ENCODE results near the gene USH1C. TPM values are rescaled to one million over a fixed set of nuclear protein-coding genes. Genes with fewer than 3 reads are reported as not detected.

USH1C gene
- total and polyA plus RNA-seq, 12 donors: 0.14 to 16.9 (median 0.85) TPM; not detected in 2

- DNase-seq: no peak
- intact Hi-C loops (cut with DNase I): no loop called here
- H3K9me3 ChIP-seq (replicated peaks in 1 of 3): no peaks in the 10 kb centered on the region
- TF ChIP-seq POLR2A (IDR thresholded peaks at IDR 0.05) (no peak), CTCF (IDR thresholded peaks at IDR 0.05) (no peak)
- H3K36me3 ChIP-seq (replicated peaks in 1 of 2): no peaks in the 10 kb centered on the region
- WGBS, 4 donors: 83 to 92% (median 88%) methylated on average over 4 to 9 of the region's 9 CpGs
- no peaks in the 10 kb centered on the region for H3K4me1 ChIP-seq (replicated peaks in 1 of 2)
- peaks cover 3% of the 10 kb centered on the region for H3K27me3 ChIP-seq
- no peak overlapping the region for H3K27ac ChIP-seq
- no peak overlapping the region for H3K4me3 ChIP-seq
These were observed 14.7 kb upstream of the USH1C start for GRCh38 chr11:17558916-17559315.

DNA sequence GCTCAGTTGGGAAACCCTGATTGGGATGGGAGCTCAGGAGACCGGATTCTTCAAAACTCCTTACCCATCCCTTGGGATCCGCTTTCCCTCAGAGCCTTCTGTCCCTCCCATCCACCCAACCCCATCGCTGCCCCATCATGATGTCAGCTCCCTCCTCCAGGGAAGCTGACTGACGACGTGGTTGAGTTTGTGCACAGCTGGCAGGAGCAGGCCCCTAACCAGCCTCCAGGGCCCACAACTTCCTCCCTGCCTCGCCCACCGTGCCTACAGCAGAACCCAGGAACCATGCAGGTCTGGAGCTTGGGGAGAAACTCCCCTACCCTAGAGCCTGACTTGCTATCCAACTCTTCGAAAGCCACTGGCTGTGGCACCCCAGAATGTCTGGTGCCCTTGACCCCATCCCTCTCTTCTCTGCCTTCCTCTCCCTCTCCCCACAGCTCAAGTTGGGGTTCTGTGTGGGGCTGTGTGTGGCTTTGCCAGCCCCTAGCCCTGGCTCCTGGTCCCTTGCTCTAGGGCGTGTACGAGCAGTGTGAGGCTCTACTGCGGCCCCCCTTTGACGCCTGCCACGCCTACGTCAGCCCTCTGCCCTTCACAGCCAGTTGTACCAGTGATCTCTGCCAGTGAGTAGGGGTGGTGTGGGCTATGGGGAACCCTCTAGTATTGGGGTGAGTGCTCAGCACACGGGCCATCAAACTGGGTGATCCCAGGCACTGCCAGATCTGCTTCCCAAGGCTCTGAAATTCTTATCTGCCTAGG is 14.0 kb upstream of the USH1C start:
- intact Hi-C loops (cut with DNase I): no loop called here
- Histone ChIP-seq H3K9me3 (replicated peaks in 1 of 3) (no peaks in the 10 kb centered on the region), H3K27me3 (peaks cover 3% of the 10 kb centered on the region), H3K27ac (no peak overlapping the region), H3K36me3 (replicated peaks in 1 of 2) (no peaks in the 10 kb centered on the region), H3K4me3 (no peak overlapping the region), H3K4me1 (replicated peaks in 1 of 2) (no peaks in the 10 kb centered on the region)
- WGBS, 4 donors: 79 to 89% (median 85%) methylated on average over 7 to 15 of the region's 15 CpGs
- TF ChIP-seq CTCF (IDR thresholded peaks at IDR 0.05) (no peak), POLR2A (IDR thresholded peaks at IDR 0.05) (no peak)
- DNase-seq: no peak

DNA sequence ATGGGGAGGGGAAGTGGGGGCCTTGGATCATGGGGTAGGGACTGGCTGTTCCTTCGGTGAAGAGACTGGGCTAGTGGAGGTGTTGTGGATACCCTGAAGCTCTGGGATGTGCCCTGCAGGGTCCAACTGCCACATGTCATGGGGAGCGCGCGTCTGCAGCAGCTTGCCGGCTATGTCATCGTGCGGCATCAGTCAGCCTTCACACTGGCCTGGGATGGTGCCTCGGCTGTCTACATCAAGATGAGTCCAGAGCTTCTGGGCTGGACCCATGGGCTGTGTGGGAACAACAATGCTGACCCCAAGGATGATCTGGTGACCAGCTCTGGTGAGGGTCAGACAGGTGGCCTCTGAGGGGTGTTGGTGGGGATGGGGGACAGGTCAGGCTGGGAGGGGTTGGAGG is 12.8 kb upstream of the USH1C start:
- intact Hi-C loops (cut with DNase I): no loop called here

DNA sequence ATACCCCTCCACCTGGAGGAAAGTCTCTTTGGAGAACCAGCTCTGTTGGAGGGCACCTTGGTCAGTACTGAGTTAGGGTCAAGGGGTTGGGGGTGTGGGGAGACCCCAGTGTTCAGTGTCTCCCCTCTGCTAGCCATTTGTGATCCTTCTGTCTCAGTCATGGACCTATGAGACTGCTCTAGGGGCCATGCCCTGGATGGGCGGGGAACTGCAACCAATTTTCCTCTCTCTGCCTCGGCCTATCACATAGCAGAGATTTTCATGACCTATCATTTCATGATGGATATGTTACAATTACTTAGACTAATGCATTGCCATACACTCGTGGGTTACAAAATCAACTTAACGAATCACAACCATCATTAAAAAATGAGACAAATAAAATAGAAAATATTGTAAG is 10.3 kb upstream of the USH1C start:
- Histone ChIP-seq H3K27ac (no peak overlapping the region), H3K4me3 (no peak overlapping the region), H3K4me1 (replicated peaks in 1 of 2) (no peaks in the 10 kb centered on the region), H3K9me3 (replicated peaks in 1 of 3) (no peaks in the 10 kb centered on the region), H3K36me3 (replicated peaks in 1 of 2) (no peaks in the 10 kb centered on the region), H3K27me3 (peaks cover 3% of the 10 kb centered on the region)
- DNase-seq: no peak
- 89 to 92% (median 91%) methylated on average over 4 of the region's 4 CpGs for WGBS, 4 donors
- intact Hi-C loops (cut with DNase I): no loop called here
- TF ChIP-seq CTCF (IDR thresholded peaks at IDR 0.05) (no peak), POLR2A (IDR thresholded peaks at IDR 0.05) (no peak)

More for the DNA sequence above, 12.8 kb upstream of the USH1C start:
- H3K36me3 ChIP-seq (replicated peaks in 1 of 2): no peaks in the 10 kb centered on the region
- H3K9me3 ChIP-seq (replicated peaks in 1 of 3): no peaks in the 10 kb centered on the region
- H3K27ac ChIP-seq: no peak overlapping the region
- no peak for TF ChIP-seq CTCF (IDR thresholded peaks at IDR 0.05)
- no peak for TF ChIP-seq POLR2A (IDR thresholded peaks at IDR 0.05)
- H3K4me3 ChIP-seq: no peak overlapping the region
- peaks cover 3% of the 10 kb centered on the region for H3K27me3 ChIP-seq
- WGBS, 4 donors: 85 to 94% (median 87%) methylated on average over 4 to 8 of the region's 8 CpGs
- no peak for DNase-seq
- no peaks in the 10 kb centered on the region for H3K4me1 ChIP-seq (replicated peaks in 1 of 2)

Measured in adrenal gland (tissue), 12 donors.